GM12873 (cell line): ENCODE results near the gene C10orf67.

Source experiments
- TF ChIP-seq, protein P1 (sequence below): IDR thresholded peaks from 2 replicates; pipeline ENCODE4 v1.5.1; 2012; ENCODE audit warnings: low read depth, mild to moderate bottlenecking, moderate library complexity, low read length, control low read depth; ENCODE audit not compliant: insufficient read depth; ENCODE audit errors: missing control alignments

C10orf67 gene

DNA sequence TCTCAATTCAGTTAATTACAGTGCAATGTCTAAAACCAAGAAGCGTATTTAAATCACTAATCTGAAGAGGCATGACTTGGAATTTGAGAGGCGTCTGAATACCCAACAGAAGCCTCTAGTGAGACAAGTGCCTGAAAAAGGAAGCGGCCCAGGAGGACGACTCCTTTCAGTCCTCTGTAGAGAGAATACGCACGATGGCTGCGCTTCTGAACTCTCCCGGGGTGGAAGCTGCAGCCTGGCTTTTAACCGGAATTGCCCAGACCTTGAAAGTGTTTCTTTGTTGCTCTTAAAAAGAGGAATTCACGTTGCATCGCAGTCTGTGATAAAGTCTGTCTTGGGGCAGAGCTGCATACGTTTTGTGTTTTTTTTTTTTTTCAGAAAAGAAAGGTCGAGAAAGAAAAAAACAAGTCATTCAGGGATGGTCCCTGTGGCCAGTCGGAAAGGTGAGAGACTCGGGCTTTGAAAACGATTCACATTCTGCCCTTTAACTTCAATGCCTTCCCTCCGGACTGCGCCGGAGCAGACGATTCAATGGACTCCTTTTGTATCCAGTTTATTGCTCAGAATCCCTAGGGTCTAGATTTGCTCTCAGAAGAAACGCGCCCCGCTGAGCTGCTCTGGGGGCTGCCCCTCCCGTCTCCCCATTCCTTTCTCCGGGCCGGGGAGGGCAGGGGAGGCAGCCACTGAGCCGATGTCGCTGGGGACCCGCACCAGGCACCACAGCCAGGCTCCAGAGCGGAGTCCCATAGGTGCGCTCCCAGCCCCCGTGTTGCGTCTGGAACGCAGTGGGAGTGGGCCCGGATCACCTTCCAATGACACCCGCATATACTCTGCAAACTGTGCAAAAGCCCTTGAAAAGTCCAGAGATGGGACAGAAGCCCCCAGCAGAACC lies 153.5 kb downstream of the C10orf67 start:
- TF ChIP-seq, protein P1, sequence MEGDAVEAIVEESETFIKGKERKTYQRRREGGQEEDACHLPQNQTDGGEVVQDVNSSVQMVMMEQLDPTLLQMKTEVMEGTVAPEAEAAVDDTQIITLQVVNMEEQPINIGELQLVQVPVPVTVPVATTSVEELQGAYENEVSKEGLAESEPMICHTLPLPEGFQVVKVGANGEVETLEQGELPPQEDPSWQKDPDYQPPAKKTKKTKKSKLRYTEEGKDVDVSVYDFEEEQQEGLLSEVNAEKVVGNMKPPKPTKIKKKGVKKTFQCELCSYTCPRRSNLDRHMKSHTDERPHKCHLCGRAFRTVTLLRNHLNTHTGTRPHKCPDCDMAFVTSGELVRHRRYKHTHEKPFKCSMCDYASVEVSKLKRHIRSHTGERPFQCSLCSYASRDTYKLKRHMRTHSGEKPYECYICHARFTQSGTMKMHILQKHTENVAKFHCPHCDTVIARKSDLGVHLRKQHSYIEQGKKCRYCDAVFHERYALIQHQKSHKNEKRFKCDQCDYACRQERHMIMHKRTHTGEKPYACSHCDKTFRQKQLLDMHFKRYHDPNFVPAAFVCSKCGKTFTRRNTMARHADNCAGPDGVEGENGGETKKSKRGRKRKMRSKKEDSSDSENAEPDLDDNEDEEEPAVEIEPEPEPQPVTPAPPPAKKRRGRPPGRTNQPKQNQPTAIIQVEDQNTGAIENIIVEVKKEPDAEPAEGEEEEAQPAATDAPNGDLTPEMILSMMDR = no peak

DNA sequence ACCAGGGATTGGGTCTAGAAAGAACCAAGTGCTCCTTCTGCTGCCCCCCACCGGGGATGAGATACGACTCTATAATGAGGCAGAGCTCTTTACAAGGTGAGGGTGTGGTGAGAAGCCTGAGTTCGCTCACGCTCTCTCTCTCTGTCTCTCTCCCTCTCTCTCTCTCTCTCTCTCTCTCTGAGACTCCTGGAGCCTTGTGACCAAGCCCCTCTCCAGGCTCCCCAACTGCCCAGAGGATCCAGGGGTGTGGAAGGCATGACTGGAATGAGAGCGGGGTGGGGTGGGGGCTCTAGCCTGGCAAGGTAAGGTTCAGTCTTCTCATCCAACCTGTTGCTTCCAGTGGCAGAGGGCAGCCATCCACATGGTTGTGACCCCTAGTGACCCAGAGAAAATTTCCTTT lies 155.6 kb downstream of the C10orf67 start:
- TF ChIP-seq, protein P1 = no peak

DNA sequence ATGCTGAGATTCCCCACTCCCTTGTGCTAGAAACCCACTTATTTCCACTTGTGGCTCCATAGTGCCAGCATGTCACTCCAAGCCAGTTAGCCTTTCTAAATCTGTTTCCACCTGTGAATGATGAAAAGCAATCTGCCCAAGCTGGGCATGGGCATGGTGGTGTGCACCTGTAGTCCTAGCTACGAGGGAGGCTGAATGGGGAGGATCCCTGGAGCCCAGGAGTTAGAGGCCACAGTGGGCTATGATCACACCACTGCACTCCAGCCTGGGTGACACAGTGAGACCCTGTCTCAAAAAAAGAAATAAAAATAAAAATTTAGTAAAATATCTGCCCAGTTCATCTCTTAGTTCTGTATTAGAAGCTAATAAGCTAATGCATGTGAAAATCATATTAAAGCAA lies 157.4 kb downstream of the C10orf67 start:
- TF ChIP-seq, protein P1 = no peak

DNA sequence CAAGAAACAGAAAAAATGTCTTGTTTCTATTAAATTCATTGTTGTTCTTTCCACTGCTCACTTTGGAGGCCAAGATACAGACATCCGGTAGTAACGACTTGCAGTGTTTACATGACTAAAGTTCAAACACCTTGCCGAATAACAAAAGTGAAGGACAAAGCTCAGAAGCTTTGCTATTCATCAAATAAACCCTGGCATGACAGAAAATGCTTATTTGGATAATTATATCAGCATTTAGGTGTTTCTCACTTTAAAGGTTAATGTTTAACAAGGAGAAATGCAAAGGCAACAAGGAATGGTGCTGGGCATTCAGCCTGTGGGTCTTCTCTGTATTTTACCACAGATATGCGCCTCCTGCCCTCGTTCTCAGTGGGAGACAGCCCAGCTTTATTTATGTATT lies 157.9 kb downstream of the C10orf67 start:
- TF ChIP-seq, protein P1 = no peak

DNA sequence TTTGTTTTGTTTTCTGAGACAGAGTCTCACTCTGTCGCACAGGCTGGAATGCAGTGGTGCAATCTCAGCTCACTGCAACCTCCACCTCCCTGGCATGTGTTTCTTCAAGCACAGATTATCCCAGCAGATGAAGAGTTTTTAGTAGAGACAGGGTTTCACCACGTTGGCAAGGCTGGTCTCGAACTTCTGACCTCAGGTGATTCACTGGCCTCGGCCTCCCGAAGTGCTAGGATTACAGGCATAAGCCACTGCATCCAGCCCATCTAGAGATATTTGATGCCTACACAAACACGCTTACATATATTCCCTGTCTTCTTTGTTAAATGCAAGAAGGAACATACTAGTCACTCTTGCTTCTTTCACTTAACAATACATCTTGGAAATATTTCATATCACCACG lies 158.4 kb downstream of the C10orf67 start:
- TF ChIP-seq, protein P1 = no peak

DNA sequence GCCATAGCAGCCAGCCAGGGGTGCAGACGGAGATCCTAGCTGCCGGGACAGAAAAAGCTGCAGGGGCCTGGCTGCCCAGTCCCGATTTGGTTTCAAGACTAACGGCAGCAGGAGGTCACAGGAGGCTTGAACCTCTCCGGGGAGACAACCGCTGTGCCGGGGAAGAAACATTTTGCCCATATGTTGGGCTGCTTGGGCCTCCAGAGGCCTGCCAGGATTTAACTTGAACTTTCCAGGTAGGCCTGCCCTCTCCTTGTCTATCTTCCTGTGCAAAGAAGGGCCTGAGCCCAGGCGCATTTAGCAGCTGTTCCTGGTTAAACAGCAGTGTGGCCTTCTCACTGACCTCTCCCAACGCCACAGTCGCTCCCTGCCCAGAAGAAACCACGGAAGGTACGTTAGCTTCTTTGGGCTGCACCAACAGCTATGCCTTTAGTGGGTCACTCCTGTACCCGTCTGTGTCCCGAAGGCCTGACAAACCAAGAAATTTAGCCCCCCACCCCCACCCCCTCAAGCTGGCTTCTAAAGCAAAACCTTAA lies 169.6 kb downstream of the C10orf67 start:
- TF ChIP-seq, protein P1 = no peak

DNA sequence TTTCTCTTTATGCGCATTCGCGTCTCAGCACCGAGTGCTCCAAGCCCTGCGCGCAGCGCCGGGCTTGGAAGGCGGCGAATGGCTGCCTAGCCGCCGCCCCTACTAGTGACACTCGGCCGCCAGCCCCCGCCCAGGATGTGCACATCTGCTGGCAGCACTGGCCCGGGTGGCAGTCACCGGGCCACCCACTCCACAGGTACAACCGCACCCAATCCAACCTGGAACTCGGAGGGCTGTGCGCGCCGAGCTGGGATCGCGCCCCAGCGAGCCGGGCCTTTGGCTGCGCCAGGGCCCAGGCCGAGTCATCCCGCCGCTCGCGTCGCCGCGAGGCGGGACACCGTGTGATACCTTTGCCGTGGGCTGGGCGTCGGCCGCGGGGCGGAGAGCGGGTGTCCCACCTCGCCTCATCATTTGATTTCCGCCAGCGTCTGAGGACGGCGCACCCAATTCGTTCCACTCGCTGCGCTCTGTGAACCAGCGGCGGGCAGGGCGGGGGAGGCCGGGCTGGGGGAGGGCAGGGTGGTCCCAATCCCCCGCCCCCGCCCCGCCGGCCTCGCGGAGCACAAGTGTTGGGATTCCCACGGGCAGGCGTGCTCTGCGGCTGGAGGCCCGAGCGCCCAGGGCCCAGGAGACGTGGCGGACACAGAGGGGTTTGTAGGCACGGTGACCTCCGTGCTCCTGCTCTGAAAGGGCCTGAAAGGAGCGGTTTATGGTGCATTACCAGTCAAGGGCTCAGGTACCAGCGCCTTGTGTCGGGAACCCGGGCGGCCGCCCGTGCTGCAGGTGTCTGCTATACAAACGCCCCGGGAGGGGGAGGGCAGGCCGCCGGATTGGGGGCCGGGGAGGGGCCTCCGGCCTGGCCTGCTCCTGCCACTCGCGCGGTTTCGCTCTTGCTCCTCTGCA lies 170.3 kb downstream of the C10orf67 start:
- TF ChIP-seq, protein P1 = no peak
